ENCODE results near the gene CD200. TPM values are rescaled to one million over a fixed set of nuclear protein-coding genes. Genes with fewer than 3 reads are reported as not detected.

Gene CD200
- total and polyA plus RNA-seq, 11 donors = 0.26 to 23.9 (median 0.81) TPM

- DNase-seq (no peak), ATAC-seq (no peak)
- Histone ChIP-seq H3K9me3 (no peaks in the 10 kb centered on the region), H3K27ac (peak overlapping the region in 8 of 12 donors; percentile 2 to 74 (median 36)), H3K27me3 (no peaks in the 10 kb centered on the region), H3K4me3 (no peak overlapping the region), H3K36me3 (peaks cover 0 to 5% (median 0%) of the 10 kb centered on the region in 9 donors), H3K4me1 (peaks cover 0 to 26% (median 4%) of the 10 kb centered on the region in 12 donors)
- no peak for TF ChIP-seq POLR2A (IDR thresholded peaks at IDR 0.05)
- no peak for TF ChIP-seq CTCF (IDR thresholded peaks at IDR 0.05)
- intact Hi-C loops (cut with DNase I) = no loop called here
- WGBS, 4 donors = 63 to 76% (median 65%) methylated on average over 2 of the region's 2 CpGs
Observed at GRCh38 chr3:112365035-112365434, 32.1 kb downstream of the CD200 start.

- Histone ChIP-seq H3K27ac (peak overlapping the region in 9 of 12 donors; percentile 2 to 74 (median 35)), H3K4me3 (no peak overlapping the region), H3K36me3 (peaks cover 0 to 5% (median 0%) of the 10 kb centered on the region in 9 donors), H3K4me1 (peaks cover 0 to 26% (median 4%) of the 10 kb centered on the region in 12 donors), H3K27me3 (no peaks in the 10 kb centered on the region), H3K9me3 (no peaks in the 10 kb centered on the region)
- ATAC-seq (no peak), DNase-seq (no peak)
- WGBS, 4 donors = 44 to 53% (median 51%) methylated on average over 3 of the region's 3 CpGs
- no peak for TF ChIP-seq CTCF (IDR thresholded peaks at IDR 0.05)
- no peak for TF ChIP-seq POLR2A (IDR thresholded peaks at IDR 0.05)
- intact Hi-C loops (cut with DNase I) = no loop called here
Observed at GRCh38 chr3:112365636-112366035, 32.7 kb downstream of the CD200 start.

GRCh38 chr3:112366522-112366921 is 33.6 kb downstream of the CD200 start:
- Histone ChIP-seq H3K36me3 (peaks cover 0 to 5% (median 0%) of the 10 kb centered on the region in 9 donors), H3K9me3 (no peaks in the 10 kb centered on the region), H3K27me3 (no peaks in the 10 kb centered on the region), H3K4me3 (no peak overlapping the region), H3K4me1 (peaks cover 0 to 26% (median 4%) of the 10 kb centered on the region in 12 donors), H3K27ac (peak overlapping the region in 8 of 12 donors; percentile 9 to 74 (median 46))
- DNase-seq = no peak
- intact Hi-C loops (cut with DNase I) = no loop called here
- WGBS, 4 donors = 49 to 56% (median 53%) methylated on average over 3 of the region's 3 CpGs
- ATAC-seq = peak in 2 of 4 donors; percentile 15 to 75
- TF ChIP-seq POLR2A (IDR thresholded peaks at IDR 0.05) (no peak), CTCF (IDR thresholded peaks at IDR 0.05) (no peak)

- H3K36me3 ChIP-seq = no peaks in the 10 kb centered on the region
- peaks cover 0 to 48% (median 15%) of the 10 kb centered on the region in 12 donors for H3K4me1 ChIP-seq
- 75 to 80% (median 77%) methylated on average over 3 of the region's 3 CpGs for WGBS, 4 donors
- H3K4me3 ChIP-seq = no peak overlapping the region
- DNase-seq (no peak), ATAC-seq (no peak)
- no peak for TF ChIP-seq CTCF (IDR thresholded peaks at IDR 0.05)
- no peak for TF ChIP-seq POLR2A (IDR thresholded peaks at IDR 0.05)
- no peaks in the 10 kb centered on the region for H3K27me3 ChIP-seq
- no peaks in the 10 kb centered on the region for H3K9me3 ChIP-seq
- peak overlapping the region in 1 of 12 donors; percentile 16 for H3K27ac ChIP-seq
- intact Hi-C loops (cut with DNase I) = no loop called here
Observed at GRCh38 chr3:112371569-112371968, 38.6 kb downstream of the CD200 start.

All from heart left ventricle (tissue), 16 donors.